Natural killer cell (primary cell): ENCODE results near the gene ABCC1. TPM values are rescaled to one million over a fixed set of nuclear protein-coding genes. Genes with fewer than 3 reads are reported as not detected.

Experiments used
- ATAC-seq, 3 donors: fragments of 150-1000 bp in 2 of 3; fragments of 200-7000 bp in 1 of 3; cut with Tn5 transposase; 1 replicate in 1 of 3; 2 replicates in 2 of 3; pipeline ENCODE4 v1.10.0; 2021; ENCODE audit warnings: mild to moderate bottlenecking in 2 of 3, moderate library complexity in 2 of 3
- DNase-seq, 2 donors: peaks; one replicate each; pipeline versions ENCODE4 v3.0.0 to v3.0.0-alpha.2; 2013 to 2021; ENCODE audit warnings: mixed read lengths in 1 of 2
- H3K27ac ChIP-seq: one replicate; pipeline ENCODE4 v1.5.1; 2013; ENCODE audit warnings: mild to moderate bottlenecking, low read length
- H3K27me3 ChIP-seq: one replicate; pipeline ENCODE4 v1.6.1; 2013; ENCODE audit warnings: low read length; ENCODE audit not compliant: control insufficient read depth, insufficient read depth
- H3K36me3 ChIP-seq: one replicate; pipeline ENCODE4 v1.6.1; 2013; ENCODE audit warnings: low read length; ENCODE audit not compliant: control insufficient read depth, insufficient read depth
- H3K4me1 ChIP-seq: one replicate; pipeline ENCODE4 v1.6.1; 2013; ENCODE audit warnings: low read length; ENCODE audit not compliant: control insufficient read depth, insufficient read depth
- H3K4me3 ChIP-seq: one replicate; pipeline ENCODE4 v1.5.1; 2013; ENCODE audit warnings: low read length
- H3K9me3 ChIP-seq: one replicate; pipeline ENCODE4 v1.6.1; 2013; ENCODE audit warnings: low read length; ENCODE audit not compliant: control insufficient read depth, insufficient read depth
- H3K27ac Mint-ChIP-seq, 2 donors: one replicate each; pipeline ENCODE4 v1.8.0; 2022; ENCODE audit warnings: mild to moderate bottlenecking in 2 of 2, mixed read lengths in 2 of 2, moderate library complexity in 1 of 2
- H3K27me3 Mint-ChIP-seq, 2 donors: one replicate each; pipeline ENCODE4 v1.8.0; 2022; ENCODE audit warnings: low read depth in 2 of 2, mixed read lengths in 2 of 2
- H3K36me3 Mint-ChIP-seq: one replicate; pipeline ENCODE4 v1.8.0; 2022; ENCODE audit warnings: mixed read lengths
- H3K4me1 Mint-ChIP-seq, 2 donors: one replicate each; pipeline ENCODE4 v1.8.0; 2022; ENCODE audit warnings: mixed read lengths in 2 of 2
- H3K4me3 Mint-ChIP-seq: one replicate; pipeline ENCODE4 v1.8.0; 2022; ENCODE audit warnings: mild to moderate bottlenecking, moderate library complexity, mixed read lengths
- H3K9me3 Mint-ChIP-seq, 2 donors: one replicate each; pipeline ENCODE4 v1.8.0; 2022; ENCODE audit warnings: mixed read lengths in 2 of 2
- WGBS: methylation state at CpG from one replicate; pipeline ENCODE4 v1.1.7; 2013; ENCODE audit warnings: missing lambda C conversion rate; ENCODE audit not compliant: insufficient coverage; 5-methylcytosine and 5-hydroxymethylcytosine counted together
- intact Hi-C: fragments of 100-400 bp; cut with micrococcal nuclease; formaldehyde crosslinking; loops from one replicate; pipeline ENCODE4 v1.14.2; 2022
- total RNA-seq, 4 donors: library from RNA; stranded (reverse); fragments of 120-200 nt in 1 of 4; gene quantifications; one replicate each; pipeline versions ENCODE4 v1.2.3 to v1.2.4, GENCODE V29; 2013 to 2022
- TF ChIP-seq, protein P1 (sequence below): fragments of 200-600 bp; IDR thresholded peaks from one replicate; pipeline ENCODE4 v1.8.0; 2022; ENCODE audit warnings: antibody characterized with exemption

Gene ABCC1
- total RNA-seq, 3 donors from 2014 or later (not counting 1 experiment from before 2014, with no cell fraction given): 24.5 to 53.9 (median 27.9) TPM

- no peaks in the 10 kb centered on the region for H3K36me3 ChIP-seq
- no peak overlapping the region for H3K4me3 Mint-ChIP-seq
- no peaks in the 10 kb centered on the region for H3K4me1 ChIP-seq
- H3K36me3 Mint-ChIP-seq: no peaks in the 10 kb centered on the region
- peaks cover 5% of the 10 kb centered on the region for H3K9me3 ChIP-seq
- H3K4me1 Mint-ChIP-seq: no peaks in the 10 kb centered on the region
- H3K27ac ChIP-seq: no peak overlapping the region
- 86% methylated on average over 17 of the region's 18 CpGs for WGBS
- H3K27ac Mint-ChIP-seq: no peak overlapping the region
- TF ChIP-seq, protein P1, sequence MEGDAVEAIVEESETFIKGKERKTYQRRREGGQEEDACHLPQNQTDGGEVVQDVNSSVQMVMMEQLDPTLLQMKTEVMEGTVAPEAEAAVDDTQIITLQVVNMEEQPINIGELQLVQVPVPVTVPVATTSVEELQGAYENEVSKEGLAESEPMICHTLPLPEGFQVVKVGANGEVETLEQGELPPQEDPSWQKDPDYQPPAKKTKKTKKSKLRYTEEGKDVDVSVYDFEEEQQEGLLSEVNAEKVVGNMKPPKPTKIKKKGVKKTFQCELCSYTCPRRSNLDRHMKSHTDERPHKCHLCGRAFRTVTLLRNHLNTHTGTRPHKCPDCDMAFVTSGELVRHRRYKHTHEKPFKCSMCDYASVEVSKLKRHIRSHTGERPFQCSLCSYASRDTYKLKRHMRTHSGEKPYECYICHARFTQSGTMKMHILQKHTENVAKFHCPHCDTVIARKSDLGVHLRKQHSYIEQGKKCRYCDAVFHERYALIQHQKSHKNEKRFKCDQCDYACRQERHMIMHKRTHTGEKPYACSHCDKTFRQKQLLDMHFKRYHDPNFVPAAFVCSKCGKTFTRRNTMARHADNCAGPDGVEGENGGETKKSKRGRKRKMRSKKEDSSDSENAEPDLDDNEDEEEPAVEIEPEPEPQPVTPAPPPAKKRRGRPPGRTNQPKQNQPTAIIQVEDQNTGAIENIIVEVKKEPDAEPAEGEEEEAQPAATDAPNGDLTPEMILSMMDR: no peak
- no peak for ATAC-seq
- no peaks in the 10 kb centered on the region for H3K27me3 ChIP-seq
- no peak for DNase-seq
- H3K27me3 Mint-ChIP-seq: peaks cover 0 to 6% of the 10 kb centered on the region in 2 donors
- intact Hi-C loops: no loop called here
- H3K9me3 Mint-ChIP-seq: peaks cover 7% of the 10 kb centered on the region in 2 donors
- no peak overlapping the region for H3K4me3 ChIP-seq
Observed at GRCh38 chr16:16154281-16154951, 205.0 kb downstream of the ABCC1 start.

DNA sequence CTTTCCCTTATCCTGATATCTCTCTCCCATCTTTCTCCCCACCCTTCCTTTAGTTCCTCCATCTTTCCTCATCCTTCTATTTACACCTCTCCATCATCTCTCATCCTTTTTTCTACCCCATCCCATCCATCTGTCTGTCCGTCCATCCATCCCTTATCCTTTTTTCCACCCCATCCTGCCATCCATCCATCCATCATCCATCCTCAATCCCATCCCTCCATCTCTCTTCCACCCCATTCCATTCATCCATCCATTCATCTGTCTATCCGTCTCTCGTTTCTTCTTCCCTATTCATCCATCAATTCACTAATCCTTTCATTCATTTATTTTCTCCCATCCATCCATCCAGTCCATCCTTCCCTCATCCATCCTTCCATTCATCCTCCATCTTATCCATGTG, 205.8 kb downstream of the ABCC1 start:
- TF ChIP-seq, protein P1: no peak
- H3K27me3 Mint-ChIP-seq: peaks cover 0 to 6% of the 10 kb centered on the region in 2 donors
- no peaks in the 10 kb centered on the region for H3K36me3 Mint-ChIP-seq
- ATAC-seq (no peak), DNase-seq (no peak)
- H3K36me3 ChIP-seq: no peaks in the 10 kb centered on the region
- H3K27ac Mint-ChIP-seq: no peak overlapping the region
- intact Hi-C loops: no loop called here
- no peaks in the 10 kb centered on the region for H3K27me3 ChIP-seq
- no peak overlapping the region for H3K27ac ChIP-seq
- no peak overlapping the region for H3K4me3 ChIP-seq
- no peak overlapping the region for H3K4me3 Mint-ChIP-seq
- peaks cover 12% of the 10 kb centered on the region for H3K9me3 ChIP-seq
- H3K9me3 Mint-ChIP-seq: peaks cover 7 to 9% of the 10 kb centered on the region in 2 donors
- no peaks in the 10 kb centered on the region for H3K4me1 ChIP-seq
- 85% methylated on average over 3 of the region's 3 CpGs for WGBS
- no peaks in the 10 kb centered on the region for H3K4me1 Mint-ChIP-seq

GRCh38 chr16:16157166-16157565, 207.8 kb downstream of the ABCC1 start:
- no peaks in the 10 kb centered on the region for H3K4me1 Mint-ChIP-seq
- 90% methylated on average over 1 of the region's 1 CpG for WGBS
- intact Hi-C loops: no loop called here
- Histone ChIP-seq H3K36me3 (no peaks in the 10 kb centered on the region), H3K9me3 (peaks cover 12% of the 10 kb centered on the region), H3K4me1 (no peaks in the 10 kb centered on the region), H3K27ac (no peak overlapping the region), H3K4me3 (no peak overlapping the region), H3K27me3 (no peaks in the 10 kb centered on the region)
- peaks cover 0 to 6% of the 10 kb centered on the region in 2 donors for H3K27me3 Mint-ChIP-seq
- H3K36me3 Mint-ChIP-seq: no peaks in the 10 kb centered on the region
- H3K27ac Mint-ChIP-seq: no peak overlapping the region
- ATAC-seq (no peak), DNase-seq (no peak)
- H3K4me3 Mint-ChIP-seq: no peak overlapping the region
- H3K9me3 Mint-ChIP-seq: peaks cover 7 to 9% of the 10 kb centered on the region in 2 donors
- TF ChIP-seq, protein P1: no peak
